ENCODE results near the gene ZNF532.

The ZNF532 gene

DNA sequence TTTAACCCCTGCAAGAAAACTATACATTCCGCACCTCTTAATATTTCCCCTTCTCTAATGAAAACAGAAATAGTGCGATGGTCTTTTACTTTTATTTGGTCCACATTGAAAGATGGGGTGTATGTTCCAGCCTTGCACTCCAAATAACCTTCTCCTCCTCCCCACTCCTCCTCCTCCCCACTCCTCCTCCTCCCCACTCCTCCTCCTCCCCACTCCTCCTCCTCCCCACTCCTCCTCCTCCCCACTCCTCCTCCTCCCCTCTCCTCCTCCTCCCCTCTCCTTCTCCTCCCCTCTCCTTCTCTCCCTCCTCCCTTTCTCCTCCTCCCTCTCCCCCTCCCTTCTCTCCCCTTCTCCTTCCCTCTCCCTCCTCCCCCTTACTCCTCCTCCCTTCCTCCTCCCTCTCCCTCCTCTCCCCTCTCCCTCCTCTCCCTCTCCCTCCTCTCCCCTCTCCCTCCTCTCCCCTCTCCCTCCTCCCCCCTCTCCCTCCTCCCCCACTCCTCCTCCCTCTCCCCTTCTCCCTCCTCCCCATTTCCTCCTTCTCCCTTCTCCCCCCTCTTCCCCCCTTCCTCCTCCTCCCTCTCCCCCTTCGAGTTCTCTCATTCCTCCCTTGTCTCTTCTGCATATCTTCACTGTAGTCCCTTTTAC is 70.4 kb downstream of the ZNF532 start:
- H3K9me3 ChIP-seq (ENCODE audit: control insufficient read depth, low read length) = no peaks in the 10 kb centered on the region
- no peak overlapping the region for H3K4me3 ChIP-seq (ENCODE audit: insufficient read depth, low read depth, low read length, poor library complexity, severe bottlenecking)
- H3K27me3 ChIP-seq (replicated peaks; ENCODE audit: control insufficient read depth, insufficient read depth, low read length, poor library complexity, severe bottlenecking) = no peaks in the 10 kb centered on the region
- no peak overlapping the region for H3K27ac ChIP-seq (ENCODE audit: insufficient read depth, low read length, poor library complexity, severe bottlenecking)
- no peaks in the 10 kb centered on the region for H3K36me3 ChIP-seq (ENCODE audit: control insufficient read depth, insufficient read depth, low read length)
- H3K4me1 ChIP-seq (ENCODE audit: control insufficient read depth, insufficient read depth, low read length, poor library complexity, severe bottlenecking) = no peaks in the 10 kb centered on the region
- DNase-seq = no peak

DNA sequence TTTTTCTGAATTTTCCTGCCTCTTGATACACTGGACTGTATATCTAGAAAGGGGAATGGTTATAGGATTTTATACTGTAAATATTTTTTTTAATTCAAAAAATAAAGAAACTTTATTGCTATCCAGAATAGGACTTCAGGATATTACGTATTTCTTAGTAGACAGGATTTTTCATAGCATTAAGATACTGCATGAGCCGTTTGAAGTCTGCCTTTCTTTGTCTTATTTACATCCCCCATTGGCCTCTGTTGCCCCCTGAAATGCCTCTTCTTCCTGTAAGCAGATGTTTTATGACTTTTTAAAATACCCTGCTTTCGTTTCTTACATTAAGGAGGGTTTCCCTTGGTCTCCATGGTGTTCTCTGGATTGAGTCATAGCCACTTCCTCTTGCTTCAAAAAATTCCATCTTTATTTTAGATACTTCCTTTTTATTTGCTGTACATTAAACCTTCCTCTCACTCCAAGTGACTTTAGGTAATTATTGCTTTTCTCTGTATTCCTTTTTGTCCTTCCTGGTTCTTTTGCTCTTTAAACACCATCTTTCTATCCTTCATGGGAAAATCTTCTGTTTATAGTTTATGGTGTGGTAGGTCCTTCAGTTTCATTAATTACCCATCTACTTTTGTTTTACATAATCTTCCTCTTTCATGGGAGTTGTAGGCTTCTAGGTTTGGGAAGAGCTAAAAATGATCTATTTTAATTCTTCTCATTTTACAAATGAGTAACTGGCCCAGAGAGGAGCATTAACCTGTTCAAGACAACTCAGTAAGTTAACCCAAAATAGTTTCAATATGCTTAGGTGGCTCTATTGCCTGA is 72.6 kb downstream of the ZNF532 start:
- H3K36me3 ChIP-seq (ENCODE audit: control insufficient read depth, insufficient read depth, low read length) = no peaks in the 10 kb centered on the region
- no peak overlapping the region for H3K27ac ChIP-seq (ENCODE audit: insufficient read depth, low read length, poor library complexity, severe bottlenecking)
- H3K4me1 ChIP-seq (ENCODE audit: control insufficient read depth, insufficient read depth, low read length, poor library complexity, severe bottlenecking) = no peaks in the 10 kb centered on the region
- H3K27me3 ChIP-seq (replicated peaks; ENCODE audit: control insufficient read depth, insufficient read depth, low read length, poor library complexity, severe bottlenecking) = no peaks in the 10 kb centered on the region
- no peak for DNase-seq
- H3K4me3 ChIP-seq (ENCODE audit: insufficient read depth, low read depth, low read length, poor library complexity, severe bottlenecking) = no peak overlapping the region
- no peaks in the 10 kb centered on the region for H3K9me3 ChIP-seq (ENCODE audit: control insufficient read depth, low read length)

DNA sequence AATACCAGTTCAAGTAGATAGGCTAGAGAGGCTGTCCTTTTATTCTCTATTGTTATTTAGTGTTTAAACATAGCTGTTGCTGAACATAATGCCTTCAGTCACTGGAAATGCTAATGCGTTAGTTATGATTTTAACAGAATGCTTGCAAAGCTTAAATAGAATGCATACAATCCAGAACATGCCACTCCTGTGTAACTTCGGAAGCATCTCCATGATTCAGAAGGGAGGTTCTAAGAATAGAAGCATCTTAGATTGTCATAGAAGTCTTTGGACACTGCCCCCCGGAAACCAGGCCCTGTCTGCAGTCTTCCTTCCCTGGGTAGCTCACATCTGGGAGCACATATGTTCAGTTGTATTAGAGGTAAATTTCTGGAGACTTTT is 73.2 kb downstream of the ZNF532 start:
- no peaks in the 10 kb centered on the region for H3K36me3 ChIP-seq (ENCODE audit: control insufficient read depth, insufficient read depth, low read length)
- DNase-seq = no peak
- H3K9me3 ChIP-seq (ENCODE audit: control insufficient read depth, low read length) = no peaks in the 10 kb centered on the region
- H3K4me1 ChIP-seq (ENCODE audit: control insufficient read depth, insufficient read depth, low read length, poor library complexity, severe bottlenecking) = no peaks in the 10 kb centered on the region
- H3K27me3 ChIP-seq (replicated peaks; ENCODE audit: control insufficient read depth, insufficient read depth, low read length, poor library complexity, severe bottlenecking) = no peaks in the 10 kb centered on the region
- H3K4me3 ChIP-seq (ENCODE audit: insufficient read depth, low read depth, low read length, poor library complexity, severe bottlenecking) = no peak overlapping the region
- H3K27ac ChIP-seq (ENCODE audit: insufficient read depth, low read length, poor library complexity, severe bottlenecking) = no peak overlapping the region

DNA sequence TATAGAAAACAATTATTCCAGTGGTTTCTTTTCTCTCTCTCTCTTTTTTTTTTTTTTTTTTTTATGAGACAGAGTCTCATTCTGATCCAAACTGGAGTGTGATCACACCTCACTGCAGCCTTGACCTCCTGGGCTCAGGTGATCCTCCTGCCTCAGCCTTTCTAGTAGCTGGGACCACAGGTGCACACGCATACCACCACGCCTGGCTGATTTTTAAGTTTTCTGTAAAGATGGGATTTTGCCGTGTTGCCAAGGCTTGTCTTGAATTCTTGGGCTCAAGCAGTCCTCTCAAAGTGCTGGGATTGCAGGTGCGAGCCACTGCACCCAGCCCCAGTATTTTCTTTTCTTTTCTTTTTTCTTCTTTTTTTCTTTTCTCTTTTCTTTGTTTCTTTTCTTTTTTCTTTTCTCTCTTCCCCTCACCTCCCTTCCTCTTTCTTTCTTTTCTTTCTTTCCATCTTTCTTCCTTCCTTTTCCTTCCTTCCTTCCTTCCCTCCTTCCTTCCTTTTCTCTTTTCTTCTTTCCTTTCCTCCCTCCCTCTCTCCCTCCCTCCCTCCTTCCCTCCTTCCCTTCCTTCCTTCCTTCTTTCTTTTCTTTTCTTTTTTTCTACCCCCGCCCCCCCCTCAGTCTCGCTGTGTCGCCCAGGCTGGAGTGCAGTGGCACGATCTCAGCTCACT is 76.9 kb downstream of the ZNF532 start:
- Histone ChIP-seq H3K4me3 (ENCODE audit: insufficient read depth, low read depth, low read length, poor library complexity, severe bottlenecking) (no peak overlapping the region), H3K9me3 (ENCODE audit: control insufficient read depth, low read length) (no peaks in the 10 kb centered on the region), H3K4me1 (ENCODE audit: control insufficient read depth, insufficient read depth, low read length, poor library complexity, severe bottlenecking) (no peaks in the 10 kb centered on the region), H3K36me3 (ENCODE audit: control insufficient read depth, insufficient read depth, low read length) (no peaks in the 10 kb centered on the region), H3K27me3 (replicated peaks; ENCODE audit: control insufficient read depth, insufficient read depth, low read length, poor library complexity, severe bottlenecking) (no peaks in the 10 kb centered on the region), H3K27ac (ENCODE audit: insufficient read depth, low read length, poor library complexity, severe bottlenecking) (no peak overlapping the region)
- DNase-seq = no peak

DNA sequence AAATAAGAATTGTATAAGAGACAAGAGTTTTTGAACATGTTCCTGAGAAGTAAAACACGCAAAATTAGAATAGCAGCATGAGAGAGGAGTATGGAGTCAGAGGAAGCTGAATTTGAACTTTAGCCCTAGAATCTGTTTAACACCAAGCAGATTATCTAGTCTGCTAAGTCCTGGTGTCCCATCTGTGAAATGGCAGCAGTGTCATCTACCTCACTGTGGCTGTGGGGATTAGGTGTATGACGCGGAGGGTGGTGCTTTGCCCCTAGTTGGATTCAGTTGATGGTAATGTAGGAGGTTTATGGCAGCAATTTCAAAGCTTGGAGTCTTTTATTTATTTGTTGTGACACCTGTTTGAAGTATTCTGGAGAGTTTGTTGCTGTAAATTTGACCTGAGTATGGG is 79.2 kb downstream of the ZNF532 start:
- Histone ChIP-seq H3K4me1 (ENCODE audit: control insufficient read depth, insufficient read depth, low read length, poor library complexity, severe bottlenecking) (no peaks in the 10 kb centered on the region), H3K9me3 (ENCODE audit: control insufficient read depth, low read length) (no peaks in the 10 kb centered on the region), H3K27me3 (replicated peaks; ENCODE audit: control insufficient read depth, insufficient read depth, low read length, poor library complexity, severe bottlenecking) (no peaks in the 10 kb centered on the region), H3K4me3 (ENCODE audit: insufficient read depth, low read depth, low read length, poor library complexity, severe bottlenecking) (no peak overlapping the region), H3K36me3 (ENCODE audit: control insufficient read depth, insufficient read depth, low read length) (no peaks in the 10 kb centered on the region), H3K27ac (ENCODE audit: insufficient read depth, low read length, poor library complexity, severe bottlenecking) (no peak overlapping the region)
- no peak for DNase-seq

DNA sequence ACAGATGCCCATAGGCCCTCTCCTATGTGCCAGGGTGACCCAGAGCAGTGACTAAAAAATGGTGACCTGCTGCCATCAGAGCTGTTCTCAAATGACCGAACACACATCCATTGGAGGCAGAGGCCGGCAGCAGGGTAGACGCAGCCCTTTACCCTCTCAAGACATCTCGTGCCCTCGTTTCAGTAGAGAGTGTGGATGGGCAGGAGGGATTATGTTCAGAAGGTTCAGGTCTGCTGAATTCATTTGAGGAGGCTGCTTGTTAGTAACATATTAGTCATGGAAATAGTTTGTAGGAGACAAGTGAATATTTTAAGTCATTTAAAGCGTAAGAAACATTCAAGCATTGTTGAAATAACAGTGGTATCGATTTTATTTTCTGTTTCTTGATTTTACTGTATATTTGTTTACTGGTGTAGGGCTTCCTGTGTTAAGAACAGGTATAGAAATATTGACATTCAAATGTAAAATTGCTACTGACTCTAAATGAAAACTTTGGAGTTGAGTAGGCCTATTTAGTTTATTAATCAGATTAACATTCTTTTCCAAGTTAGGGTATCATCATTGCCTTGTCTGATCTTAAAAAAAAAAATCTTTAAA is 82.6 kb downstream of the ZNF532 start:
- Histone ChIP-seq H3K9me3 (ENCODE audit: control insufficient read depth, low read length) (no peaks in the 10 kb centered on the region), H3K4me1 (ENCODE audit: control insufficient read depth, insufficient read depth, low read length, poor library complexity, severe bottlenecking) (no peaks in the 10 kb centered on the region), H3K27ac (ENCODE audit: insufficient read depth, low read length, poor library complexity, severe bottlenecking) (no peak overlapping the region), H3K36me3 (ENCODE audit: control insufficient read depth, insufficient read depth, low read length) (no peaks in the 10 kb centered on the region), H3K27me3 (replicated peaks; ENCODE audit: control insufficient read depth, insufficient read depth, low read length, poor library complexity, severe bottlenecking) (no peaks in the 10 kb centered on the region), H3K4me3 (ENCODE audit: insufficient read depth, low read depth, low read length, poor library complexity, severe bottlenecking) (no peak overlapping the region)
- DNase-seq = no peak

DNA sequence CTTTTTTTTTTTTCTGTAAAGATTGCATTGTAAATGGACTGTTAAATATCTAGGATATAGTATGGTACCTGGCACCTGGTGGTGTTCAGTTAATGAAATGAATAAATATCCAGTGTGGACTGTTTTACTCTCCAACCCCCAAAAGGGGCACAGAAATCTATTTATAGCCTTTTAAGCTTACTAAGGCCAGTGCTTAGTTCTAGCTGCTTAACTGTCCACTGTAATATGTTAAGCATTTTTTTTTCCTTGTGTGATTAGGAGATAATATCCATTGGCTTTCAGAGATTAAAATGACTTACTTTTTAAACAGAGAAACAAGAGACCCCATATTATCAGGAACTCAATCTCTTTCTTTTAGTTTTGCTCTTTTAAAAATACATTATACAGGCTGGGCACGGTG is 84.4 kb downstream of the ZNF532 start:
- no peaks in the 10 kb centered on the region for H3K27me3 ChIP-seq (replicated peaks; ENCODE audit: control insufficient read depth, insufficient read depth, low read length, poor library complexity, severe bottlenecking)
- DNase-seq = no peak
- no peaks in the 10 kb centered on the region for H3K9me3 ChIP-seq (ENCODE audit: control insufficient read depth, low read length)
- H3K27ac ChIP-seq (ENCODE audit: insufficient read depth, low read length, poor library complexity, severe bottlenecking) = no peak overlapping the region
- no peak overlapping the region for H3K4me3 ChIP-seq (ENCODE audit: insufficient read depth, low read depth, low read length, poor library complexity, severe bottlenecking)
- H3K4me1 ChIP-seq (ENCODE audit: control insufficient read depth, insufficient read depth, low read length, poor library complexity, severe bottlenecking) = no peaks in the 10 kb centered on the region
- no peaks in the 10 kb centered on the region for H3K36me3 ChIP-seq (ENCODE audit: control insufficient read depth, insufficient read depth, low read length)

DNA sequence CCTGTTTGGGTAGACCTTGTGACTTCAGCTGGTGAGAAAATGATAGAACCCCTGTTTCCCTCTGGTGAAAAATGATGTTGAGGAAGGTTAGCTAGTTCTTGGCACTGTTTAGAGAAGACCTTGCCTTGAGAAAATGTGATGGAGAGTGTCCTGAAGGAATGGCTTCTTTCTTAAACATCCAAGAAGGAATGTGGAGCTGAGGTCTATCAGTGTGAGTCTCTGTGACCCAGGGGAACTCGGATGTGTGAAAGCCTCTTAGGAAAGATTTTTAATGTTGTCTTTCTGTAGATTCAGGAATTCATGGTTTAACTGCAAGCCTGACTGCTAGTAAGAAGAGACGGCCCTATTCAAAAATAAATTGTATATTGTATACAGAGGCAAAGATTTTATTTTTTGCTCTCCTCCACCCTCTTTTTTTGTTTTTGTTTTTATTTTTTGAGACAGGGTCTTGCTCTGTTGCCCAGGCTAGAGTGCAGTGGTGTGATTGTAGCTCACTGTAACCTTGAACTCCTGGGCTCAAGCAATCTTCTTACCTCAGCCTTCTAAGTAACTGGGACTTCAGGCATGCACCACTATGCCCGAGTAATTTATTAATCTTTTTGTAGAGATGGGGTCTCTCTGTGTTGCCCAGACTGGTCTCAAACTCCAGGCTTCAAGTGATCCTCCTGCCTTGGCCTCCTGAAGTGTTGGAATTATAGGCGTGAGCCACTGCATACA is 87.5 kb downstream of the ZNF532 start:
- Histone ChIP-seq H3K27me3 (replicated peaks; ENCODE audit: control insufficient read depth, insufficient read depth, low read length, poor library complexity, severe bottlenecking) (no peaks in the 10 kb centered on the region), H3K9me3 (ENCODE audit: control insufficient read depth, low read length) (no peaks in the 10 kb centered on the region), H3K36me3 (ENCODE audit: control insufficient read depth, insufficient read depth, low read length) (no peaks in the 10 kb centered on the region), H3K4me3 (ENCODE audit: insufficient read depth, low read depth, low read length, poor library complexity, severe bottlenecking) (no peak overlapping the region), H3K27ac (ENCODE audit: insufficient read depth, low read length, poor library complexity, severe bottlenecking) (no peak overlapping the region), H3K4me1 (ENCODE audit: control insufficient read depth, insufficient read depth, low read length, poor library complexity, severe bottlenecking) (no peaks in the 10 kb centered on the region)
- no peak for DNase-seq

DNA sequence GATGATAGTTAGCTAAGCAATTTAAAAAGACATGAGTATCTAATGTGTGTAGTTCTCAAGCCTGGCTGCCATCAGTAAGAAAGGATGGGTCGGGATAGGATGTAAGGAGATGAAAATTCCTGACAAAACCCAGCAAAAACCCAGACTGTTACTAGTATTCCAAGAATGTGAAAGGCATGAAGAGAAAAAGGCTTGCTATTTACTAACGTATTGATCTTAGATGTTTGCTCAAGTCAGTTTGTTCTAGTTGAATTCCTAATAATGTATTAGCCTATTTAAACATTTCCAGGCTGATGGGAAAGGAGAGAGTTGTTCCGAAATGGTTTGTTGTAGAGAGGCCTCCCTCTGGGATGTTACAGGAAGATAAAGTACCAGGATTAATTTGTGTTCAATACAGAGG is 88.2 kb downstream of the ZNF532 start:
- Histone ChIP-seq H3K36me3 (ENCODE audit: control insufficient read depth, insufficient read depth, low read length) (no peaks in the 10 kb centered on the region), H3K27me3 (replicated peaks; ENCODE audit: control insufficient read depth, insufficient read depth, low read length, poor library complexity, severe bottlenecking) (no peaks in the 10 kb centered on the region), H3K4me3 (ENCODE audit: insufficient read depth, low read depth, low read length, poor library complexity, severe bottlenecking) (no peak overlapping the region), H3K4me1 (ENCODE audit: control insufficient read depth, insufficient read depth, low read length, poor library complexity, severe bottlenecking) (no peaks in the 10 kb centered on the region), H3K9me3 (ENCODE audit: control insufficient read depth, low read length) (no peaks in the 10 kb centered on the region), H3K27ac (ENCODE audit: insufficient read depth, low read length, poor library complexity, severe bottlenecking) (no peak overlapping the region)
- no peak for DNase-seq
